ENCODE data around the gene GPSM1. TPM values are rescaled to one million over a fixed set of nuclear protein-coding genes. Genes with fewer than 3 reads are reported as not detected.

Gene GPSM1
- total RNA-seq, 2 donors from 2014 or later = 15.8 to 23.1 TPM

DNA sequence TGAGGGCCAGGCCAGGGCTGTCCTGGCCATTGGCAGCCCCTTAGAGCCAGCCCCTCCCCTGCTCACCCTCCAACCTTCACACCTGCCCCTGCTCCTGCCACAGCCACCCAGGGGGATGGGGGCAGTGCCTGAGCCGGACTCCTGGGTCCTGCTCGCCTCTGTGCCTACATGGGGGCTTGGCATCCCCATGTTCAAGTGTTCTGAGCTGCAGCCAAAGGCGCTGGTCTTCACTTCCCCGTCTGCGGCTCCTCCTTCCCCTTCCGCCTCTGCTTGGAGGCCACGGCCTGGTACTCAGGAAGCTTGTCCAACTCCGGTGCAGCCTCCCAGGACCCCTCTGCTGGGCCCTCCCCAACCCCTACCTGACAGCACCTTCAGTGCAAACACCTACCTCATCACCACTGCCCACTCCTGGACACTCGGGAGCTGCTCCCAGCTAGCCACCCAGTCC is 38.5 kb downstream of the GPSM1 start:
- H3K27me3 ChIP-seq = no peaks in the 10 kb centered on the region
- no peak overlapping the region for H3K27ac ChIP-seq
- no peak for DNase-seq
- no peak for ATAC-seq
- TF ChIP-seq POLR2A (IDR thresholded peaks at IDR 0.05) (no peak), CTCF (IDR thresholded peaks at IDR 0.05) (no peak)
- H3K4me3 ChIP-seq = no peak overlapping the region
- WGBS, 2 donors = 29 to 62% methylated on average over 1 to 9 of the region's 9 CpGs
- H3K4me1 ChIP-seq = peaks cover 22% of the 10 kb centered on the region
- intact Hi-C loops (cut with DNase I) = loop anchor here (5.0 kb wide), 1 partner anchor 33 kb away; no protein-coding TSS in a partner anchor
- H3K36me3 ChIP-seq (replicated peaks in 1 of 2; ENCODE audit: insufficient read depth in 1 of 2, low read depth in 2 of 2) = no peaks in the 10 kb centered on the region
- H3K9me3 ChIP-seq = no peaks in the 10 kb centered on the region

DNA sequence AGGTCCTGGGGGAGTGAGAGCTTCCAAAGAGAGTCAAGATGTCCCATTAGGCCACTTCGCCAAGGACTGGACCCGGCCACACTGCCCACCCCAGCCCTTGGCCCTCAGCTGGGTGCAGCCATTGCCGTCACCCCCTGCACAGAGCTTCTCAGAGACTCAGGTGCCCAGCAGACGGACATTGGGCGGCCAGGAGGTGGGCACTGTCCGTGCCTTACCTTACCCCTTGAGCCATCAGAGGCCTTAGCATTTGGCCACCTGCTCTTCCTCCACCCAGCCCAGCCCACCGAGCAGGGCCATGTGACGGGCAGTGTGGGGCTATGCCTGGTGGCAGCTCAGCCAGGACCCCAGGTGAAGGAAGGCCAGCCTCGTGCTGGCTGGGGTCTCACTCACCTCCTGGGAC is 39.5 kb downstream of the GPSM1 start:
- no peaks in the 10 kb centered on the region for H3K36me3 ChIP-seq (replicated peaks in 1 of 2; ENCODE audit: insufficient read depth in 1 of 2, low read depth in 2 of 2)
- no peak overlapping the region for H3K4me3 ChIP-seq
- H3K27me3 ChIP-seq = no peaks in the 10 kb centered on the region
- TF ChIP-seq CTCF (IDR thresholded peaks at IDR 0.05) (no peak), POLR2A (IDR thresholded peaks at IDR 0.05) (no peak)
- 81% methylated on average over 6 of the region's 9 CpGs; no CpG with 5 or more reads in 1 of the 2 donors for WGBS, 2 donors
- intact Hi-C loops (cut with DNase I) = loop anchor here (5.0 kb wide), 1 partner anchor 35 kb away; no protein-coding TSS in a partner anchor
- ATAC-seq (no peak), DNase-seq (no peak)
- no peaks in the 10 kb centered on the region for H3K9me3 ChIP-seq
- peaks cover 21% of the 10 kb centered on the region for H3K4me1 ChIP-seq
- no peak overlapping the region for H3K27ac ChIP-seq

GRCh38 chr9:136367296-136368145 is 40.2 kb downstream of the GPSM1 start:
- H3K4me1 ChIP-seq = peaks cover 20% of the 10 kb centered on the region
- no peaks in the 10 kb centered on the region for H3K9me3 ChIP-seq
- H3K27me3 ChIP-seq = no peaks in the 10 kb centered on the region
- no peak for TF ChIP-seq POLR2A (IDR thresholded peaks at IDR 0.05)
- TF ChIP-seq CTCF (IDR thresholded peaks at IDR 0.05) = no peak
- WGBS, 2 donors = 82 to 87% methylated on average over 30 to 45 of the region's 45 CpGs
- no peaks in the 10 kb centered on the region for H3K36me3 ChIP-seq (replicated peaks in 1 of 2; ENCODE audit: insufficient read depth in 1 of 2, low read depth in 2 of 2)
- intact Hi-C loops (cut with DNase I) = loop anchor here (5.0 kb wide), 1 partner anchor 35 kb away; no protein-coding TSS in a partner anchor
- ATAC-seq (no peak), DNase-seq (no peak)
- no peak overlapping the region for H3K27ac ChIP-seq
- H3K4me3 ChIP-seq = no peak overlapping the region

DNA sequence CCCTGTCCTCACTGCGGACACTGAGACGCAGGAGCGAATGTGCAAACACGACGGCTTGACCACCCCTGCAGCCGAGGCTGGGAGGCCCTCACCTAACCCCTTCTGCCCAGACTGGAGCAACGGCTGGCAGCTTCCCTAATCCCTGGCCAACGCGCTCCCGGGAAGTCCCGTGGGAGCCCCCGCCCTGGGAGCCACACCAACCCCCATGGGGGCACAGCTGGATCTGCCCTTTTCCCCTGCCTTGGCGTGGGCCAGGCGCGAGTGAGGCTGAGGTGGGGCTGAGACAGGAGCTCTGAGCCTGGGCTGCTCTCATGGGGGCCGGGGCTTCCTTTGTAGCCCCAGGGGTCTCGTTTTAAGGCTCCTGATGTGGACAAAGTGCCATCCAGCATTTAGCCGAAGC is 40.9 kb downstream of the GPSM1 start:
- H3K4me1 ChIP-seq = peaks cover 22% of the 10 kb centered on the region
- no peak for TF ChIP-seq POLR2A (IDR thresholded peaks at IDR 0.05)
- TF ChIP-seq CTCF (IDR thresholded peaks at IDR 0.05) = no peak
- no peak for DNase-seq
- no peak for ATAC-seq
- intact Hi-C loops (cut with DNase I) = loop anchor here (5.0 kb wide), 1 partner anchor 36 kb away; no protein-coding TSS in a partner anchor
- no peaks in the 10 kb centered on the region for H3K36me3 ChIP-seq (replicated peaks in 1 of 2; ENCODE audit: insufficient read depth in 1 of 2, low read depth in 2 of 2)
- H3K27ac ChIP-seq = no peak overlapping the region
- no peak overlapping the region for H3K4me3 ChIP-seq
- 68 to 78% methylated on average over 10 to 16 of the region's 18 CpGs for whole genome bisulfite sequencing, 2 donors
- H3K9me3 ChIP-seq = no peaks in the 10 kb centered on the region
- no peaks in the 10 kb centered on the region for H3K27me3 ChIP-seq
